Activated T-cell treated with anti-CD3 and anti-CD28 coated beads, Interleukin-2, amount 50 U/mL, for 72 hours (primary cell): ENCODE results near the gene PPIP5K2. TPM values are rescaled to one million over a fixed set of nuclear protein-coding genes. Genes with fewer than 3 reads are reported as not detected.
"Not testable (repeated sequence)": the region's sequence is repeated elsewhere in the genome, so short reads cannot be mapped to it uniquely, and the experiment has no call there.

ENCODE experiments used
- ATAC-seq, 2 donors: fragments of 150-1000 bp; cut with Tn5 transposase; replicated peaks in 1 of 2; 2 replicates each; pipeline ENCODE4 v1.10.0; 2021; ENCODE audit warnings: moderate library complexity in 2 of 2, mild to moderate bottlenecking in 1 of 2
- DNase-seq, 2 donors: peaks; one replicate each; pipeline ENCODE4 v3.0.0; 2021 to 2022; ENCODE audit warnings: mixed read lengths in 1 of 2
- H3K27ac Mint-ChIP-seq: one replicate; pipeline ENCODE4 v1.8.0; 2022; ENCODE audit warnings: mild to moderate bottlenecking, moderate library complexity, mixed read lengths
- H3K27me3 Mint-ChIP-seq: one replicate; pipeline ENCODE4 v1.8.0; 2022; ENCODE audit warnings: low read depth, mixed read lengths
- H3K36me3 Mint-ChIP-seq, 2 donors: one replicate each; pipeline ENCODE4 v1.8.0; 2022; ENCODE audit warnings: mixed read lengths in 2 of 2, mild to moderate bottlenecking in 1 of 2; ENCODE audit not compliant: insufficient read depth in 2 of 2
- H3K4me1 Mint-ChIP-seq: one replicate; pipeline ENCODE4 v1.8.0; 2022; ENCODE audit warnings: low read depth, mixed read lengths
- H3K4me3 Mint-ChIP-seq, 2 donors: one replicate each; pipeline ENCODE4 v1.8.0; 2022; ENCODE audit warnings: mild to moderate bottlenecking in 2 of 2, mixed read lengths in 2 of 2, moderate library complexity in 2 of 2
- H3K9me3 Mint-ChIP-seq, 2 donors: one replicate each; pipeline ENCODE4 v1.8.0; 2022; ENCODE audit warnings: mixed read lengths in 2 of 2
- total RNA-seq, 2 donors: library from RNA; stranded (reverse); gene quantifications; one replicate each; pipeline ENCODE4 v1.2.3, GENCODE V29; 2022

PPIP5K2 gene
- total RNA-seq, 2 donors from 2014 or later, result 61.7 to 65.7 TPM

- no peak for DNase-seq
- no peaks in the 10 kb centered on the region for H3K27me3 Mint-ChIP-seq
- no peak for ATAC-seq
- H3K36me3 Mint-ChIP-seq, result peaks cover 0 to 16% of the 10 kb centered on the region in 2 donors
- no peak overlapping the region for H3K27ac Mint-ChIP-seq
- H3K4me1 Mint-ChIP-seq, result peaks cover 4% of the 10 kb centered on the region
- H3K4me3 Mint-ChIP-seq, result no peak overlapping the region
- H3K9me3 Mint-ChIP-seq, result no peaks in the 10 kb centered on the region
Measured at GRCh38 chr5:103188436-103188835, 68.3 kb downstream of the PPIP5K2 start.

- ATAC-seq (no peak), DNase-seq (no peak)
Measured at GRCh38 chr5:103203226-103203625, 83.1 kb downstream of the PPIP5K2 start.

GRCh38 chr5:103204990-103205389 lies 84.9 kb downstream of the PPIP5K2 start:
- H3K4me1 Mint-ChIP-seq, DNase-seq, H3K4me3 Mint-ChIP-seq, H3K27me3 Mint-ChIP-seq, H3K9me3 Mint-ChIP-seq, ATAC-seq, H3K27ac Mint-ChIP-seq: not testable (repeated sequence)
- peaks cover 5 to 11% of the 10 kb centered on the region in 2 donors for H3K36me3 Mint-ChIP-seq

More at GRCh38 chr5:103203226-103203625, 83.1 kb downstream of the PPIP5K2 start:
- Mint-ChIP-seq H3K4me3 (no peak overlapping the region), H3K27me3 (no peaks in the 10 kb centered on the region), H3K36me3 (peaks cover 9 to 19% of the 10 kb centered on the region in 2 donors), H3K4me1 (peaks cover 9% of the 10 kb centered on the region), H3K27ac (no peak overlapping the region), H3K9me3 (no peaks in the 10 kb centered on the region)

GRCh38 chr5:103205991-103206700 lies 86.0 kb downstream of the PPIP5K2 start:
- DNase-seq (no peak), ATAC-seq (no peak)
- Mint-ChIP-seq H3K9me3 (no peaks in the 10 kb centered on the region), H3K27me3 (no peaks in the 10 kb centered on the region), H3K4me3 (no peak overlapping the region), H3K4me1 (peaks cover 12% of the 10 kb centered on the region), H3K27ac (no peak overlapping the region), H3K36me3 (peaks cover 2 to 11% of the 10 kb centered on the region in 2 donors)

- no peak overlapping the region for H3K27ac Mint-ChIP-seq
- H3K4me3 Mint-ChIP-seq, result no peak overlapping the region
- DNase-seq, result no peak
- ATAC-seq, result no peak
- no peaks in the 10 kb centered on the region for H3K9me3 Mint-ChIP-seq
- peaks cover 21% of the 10 kb centered on the region for H3K4me1 Mint-ChIP-seq
- peaks cover 2 to 11% of the 10 kb centered on the region in 2 donors for H3K36me3 Mint-ChIP-seq
- no peaks in the 10 kb centered on the region for H3K27me3 Mint-ChIP-seq
Measured at GRCh38 chr5:103207011-103207410, 86.9 kb downstream of the PPIP5K2 start.

GRCh38 chr5:103207653-103208052 lies 87.6 kb downstream of the PPIP5K2 start:
- H3K27me3 Mint-ChIP-seq, result no peaks in the 10 kb centered on the region
- no peaks in the 10 kb centered on the region for H3K9me3 Mint-ChIP-seq
- peaks cover 4 to 11% of the 10 kb centered on the region in 2 donors for H3K36me3 Mint-ChIP-seq
- H3K27ac Mint-ChIP-seq, result peak overlapping the region; percentile 54
- no peak overlapping the region for H3K4me3 Mint-ChIP-seq
- peak; percentile 29 to 41 for ATAC-seq
- H3K4me1 Mint-ChIP-seq, result peaks cover 24% of the 10 kb centered on the region
- DNase-seq, result no peak

- no peaks in the 10 kb centered on the region for H3K9me3 Mint-ChIP-seq
- peaks cover 24% of the 10 kb centered on the region for H3K4me1 Mint-ChIP-seq
- no peak overlapping the region for H3K4me3 Mint-ChIP-seq
- H3K27me3 Mint-ChIP-seq, result no peaks in the 10 kb centered on the region
- DNase-seq (no peak), ATAC-seq (no peak)
- H3K36me3 Mint-ChIP-seq, result peaks cover 4 to 11% of the 10 kb centered on the region in 2 donors
- H3K27ac Mint-ChIP-seq, result no peak overlapping the region
Measured at GRCh38 chr5:103208460-103208859, 88.4 kb downstream of the PPIP5K2 start.

GRCh38 chr5:103209065-103209464 lies 89.0 kb downstream of the PPIP5K2 start:
- Mint-ChIP-seq H3K27ac (no peak overlapping the region), H3K9me3 (no peaks in the 10 kb centered on the region), H3K27me3 (no peaks in the 10 kb centered on the region)

GRCh38 chr5:103210952-103211351 lies 90.9 kb downstream of the PPIP5K2 start:
- Mint-ChIP-seq H3K36me3 (peaks cover under 1 to 1% of the 10 kb centered on the region in 2 donors), H3K4me3 (no peak overlapping the region), H3K9me3 (no peaks in the 10 kb centered on the region), H3K27me3 (no peaks in the 10 kb centered on the region), H3K27ac (no peak overlapping the region), H3K4me1 (peaks cover 24% of the 10 kb centered on the region)
- ATAC-seq, result peak in 1 of 2 donors; percentile 57
- DNase-seq, result no peak

More at GRCh38 chr5:103209065-103209464, 89.0 kb downstream of the PPIP5K2 start:
- ATAC-seq (no peak), DNase-seq (no peak)
- Mint-ChIP-seq H3K36me3 (peaks cover 4 to 11% of the 10 kb centered on the region in 2 donors), H3K4me1 (peaks cover 24% of the 10 kb centered on the region), H3K4me3 (no peak overlapping the region)

GRCh38 chr5:103211576-103212561 lies 91.8 kb downstream of the PPIP5K2 start:
- Mint-ChIP-seq H3K4me1 (peaks cover 28% of the 10 kb centered on the region), H3K27ac (peak overlapping the region; percentile 26), H3K27me3 (no peaks in the 10 kb centered on the region), H3K9me3 (no peaks in the 10 kb centered on the region), H3K4me3 (peak overlapping the region; percentile 13 to 39), H3K36me3 (peaks cover 0 to 1% of the 10 kb centered on the region in 2 donors)
- DNase-seq (no peak), ATAC-seq (peak in 1 of 2 donors; percentile 51)

- H3K27ac Mint-ChIP-seq, result no peak overlapping the region
Measured at GRCh38 chr5:103216137-103216536, 96.0 kb downstream of the PPIP5K2 start.

GRCh38 chr5:103216697-103217096 lies 96.6 kb downstream of the PPIP5K2 start:
- Mint-ChIP-seq H3K27me3 (no peaks in the 10 kb centered on the region), H3K36me3 (peaks cover 2 to 4% of the 10 kb centered on the region in 2 donors), H3K9me3 (no peaks in the 10 kb centered on the region), H3K27ac (no peak overlapping the region), H3K4me1 (peaks cover 11% of the 10 kb centered on the region), H3K4me3 (no peak overlapping the region)
- DNase-seq, result no peak
- ATAC-seq, result no peak

More at GRCh38 chr5:103216137-103216536, 96.0 kb downstream of the PPIP5K2 start:
- H3K4me1 Mint-ChIP-seq, result peaks cover 16% of the 10 kb centered on the region
- no peaks in the 10 kb centered on the region for H3K9me3 Mint-ChIP-seq
- peaks cover 2 to 4% of the 10 kb centered on the region in 2 donors for H3K36me3 Mint-ChIP-seq
- H3K27me3 Mint-ChIP-seq, result no peaks in the 10 kb centered on the region
- no peak overlapping the region for H3K4me3 Mint-ChIP-seq
- ATAC-seq (no peak), DNase-seq (no peak)

- DNase-seq, result no peak
- no peak overlapping the region for H3K4me3 Mint-ChIP-seq
- H3K36me3 Mint-ChIP-seq, result peaks cover 2 to 4% of the 10 kb centered on the region in 2 donors
- ATAC-seq, result no peak
- H3K4me1 Mint-ChIP-seq, result peaks cover 7% of the 10 kb centered on the region
- no peaks in the 10 kb centered on the region for H3K9me3 Mint-ChIP-seq
- no peaks in the 10 kb centered on the region for H3K27me3 Mint-ChIP-seq
- no peak overlapping the region for H3K27ac Mint-ChIP-seq
Measured at GRCh38 chr5:103217101-103217500, 97.0 kb downstream of the PPIP5K2 start.
